Transverse colon (tissue), 4 donors: ENCODE results near the gene KSR1. TPM values are rescaled to one million over a fixed set of nuclear protein-coding genes. Genes with fewer than 3 reads are reported as not detected.

Experiments
- DNase-seq: peaks from one replicate; pipeline ENCODE4 v3.0.0-alpha.2; 2019
- H3K27ac ChIP-seq, 4 donors: fragments of 200-600 bp; sonication (generic); 2 replicates each; pipeline ENCODE4 v1.5.1; 2016 to 2018; ENCODE audit warnings: inconsistent platforms in 4 of 4
- H3K27me3 ChIP-seq: fragments of 200-600 bp; sonication (generic); 2 replicates; pipeline ENCODE4 v1.5.1; 2017; ENCODE audit warnings: inconsistent platforms
- H3K36me3 ChIP-seq, 4 donors: fragments of 200-600 bp; sonication (generic); 2 replicates each; pipeline ENCODE4 v1.5.1; 2017 to 2019; ENCODE audit warnings: inconsistent platforms in 4 of 4
- H3K4me1 ChIP-seq, 4 donors: fragments of 200-600 bp; sonication (generic); 2 replicates each; pipeline ENCODE4 v1.5.1; 2017 to 2020; ENCODE audit warnings: inconsistent platforms in 4 of 4
- H3K4me3 ChIP-seq, 4 donors: fragments of 200-600 bp; sonication (generic); 1 replicate in 1 of 4; 2 replicates in 3 of 4; pipeline versions ENCODE4 v1.5.1 to v1.6.1; 2017 to 2019; ENCODE audit warnings: inconsistent platforms in 4 of 4
- H3K9me3 ChIP-seq, 2 donors: fragments of 200-600 bp; sonication (generic); 2 replicates each; pipeline ENCODE4 v1.5.1; 2017 to 2019; ENCODE audit warnings: inconsistent platforms in 2 of 2
- CTCF ChIP-seq, 5 experiments: fragments of 200-600 bp in 3 of 5; fragments of 450-650 bp in 2 of 5; sonication (generic) in 3 of 5; IDR thresholded peaks; 1 replicate in 2 of 5; 2 replicates in 3 of 5; pipeline ENCODE4 v1.5.1; 2016 to 2017; ENCODE audit warnings: antibody characterized with exemption in 5 of 5, inconsistent platforms in 3 of 5, mild to moderate bottlenecking in 2 of 5, moderate library complexity in 1 of 5
- EP300 ChIP-seq: sonication (generic); formaldehyde crosslinking; IDR thresholded peaks from one replicate; pipeline ENCODE4 v1.6.1; 2017; ENCODE audit warnings: antibody characterized with exemption, low read depth
- POLR2A ChIP-seq: fragments of 450-650 bp; IDR thresholded peaks from one replicate; pipeline ENCODE4 v1.6.1; 2016; ENCODE audit warnings: antibody characterized with exemption, mild to moderate bottlenecking, moderate library complexity
- POLR2AphosphoS5 ChIP-seq, 3 donors: sonication (generic); formaldehyde crosslinking; IDR thresholded peaks; one replicate each; pipeline ENCODE4 v1.6.1; 2016; ENCODE audit warnings: antibody characterized with exemption in 3 of 3
- WGBS, 2 donors: methylation state at CpG; one replicate each; pipeline ENCODE4 v1.1.5; 2018; ENCODE audit warnings: low coverage in 1 of 2; 5-methylcytosine and 5-hydroxymethylcytosine counted together
- in situ Hi-C, 4 donors: fragments of 200-750 bp; cut with MboI; loops; one replicate each; pipeline versions ENCODE4 v1.15.0 to v1.15.1; 2017; ENCODE audit warnings: low sequenced_read_pairs in 3 of 4, low pct_ligation_motif_present in 1 of 4, low pct_unique_long_range_greater_than_20kb in 1 of 4
- intact Hi-C: fragments of 100-400 bp; cut with DNase I; formaldehyde crosslinking; loops from one replicate; pipeline ENCODE4 v1.15.1; 2023; ENCODE audit warnings: low total_unique reads
- total RNA-seq, 4 donors: library from RNA; depleted of rRNA; stranded (reverse); fragments of >200 nt; gene quantifications; one replicate each; pipeline ENCODE4 v1.1.0, GENCODE V29; 2016

The KSR1 gene
- total RNA-seq, 4 donors from 2014 or later: 8.2 to 55.7 (median 30.9) TPM

GRCh38 chr17:27618417-27618816 lies 162.2 kb downstream of the KSR1 start:
- Histone ChIP-seq H3K9me3 (no peaks in the 10 kb centered on the region), H3K27me3 (no peaks in the 10 kb centered on the region), H3K4me1 (peaks cover 0 to 34% (median 9%) of the 10 kb centered on the region in 4 donors), H3K36me3 (peaks cover 0 to 6% (median 0%) of the 10 kb centered on the region in 4 donors), H3K4me3 (no peak overlapping the region), H3K27ac (no peak overlapping the region)
- no peak for DNase-seq
- intact Hi-C loops: no loop called here
- WGBS, 2 donors: 87 to 100% methylated on average over 1 to 8 of the region's 8 CpGs
- in situ Hi-C loops: loop anchor here in 1 of 4 donors (25.0 kb wide), 2 partner anchors 269 to 381 kb away; partner anchors contain the start of gene LYRM9
- TF ChIP-seq POLR2AphosphoS5 (IDR thresholded peaks at IDR 0.05) (no peak), CTCF (IDR thresholded peaks at IDR 0.05) (no peak), POLR2A (no peak), EP300 (no peak)

- Histone ChIP-seq H3K4me3 (no peak overlapping the region), H3K4me1 (peaks cover 0 to 18% (median 10%) of the 10 kb centered on the region in 4 donors), H3K27me3 (no peaks in the 10 kb centered on the region), H3K36me3 (peaks cover 0 to 6% (median 0%) of the 10 kb centered on the region in 4 donors), H3K9me3 (no peaks in the 10 kb centered on the region), H3K27ac (no peak overlapping the region)
- in situ Hi-C loops: loop anchor here in 1 of 4 donors (25.0 kb wide), 2 partner anchors 267 to 383 kb away; partner anchors contain the start of gene LYRM9
- TF ChIP-seq POLR2A (no peak), POLR2AphosphoS5 (IDR thresholded peaks at IDR 0.05) (no peak), CTCF (IDR thresholded peaks at IDR 0.05) (no peak), EP300 (no peak)
- 77 to 85% methylated on average over 6 to 9 of the region's 9 CpGs for WGBS, 2 donors
- no peak for DNase-seq
- intact Hi-C loops: no loop called here
Observed at GRCh38 chr17:27620721-27621120, 164.5 kb downstream of the KSR1 start.

GRCh38 chr17:27621536-27621935 lies 165.3 kb downstream of the KSR1 start:
- no peak for TF ChIP-seq EP300
- TF ChIP-seq POLR2AphosphoS5 (IDR thresholded peaks at IDR 0.05): no peak
- no peak for TF ChIP-seq CTCF (IDR thresholded peaks at IDR 0.05)
- TF ChIP-seq POLR2A: no peak
- Histone ChIP-seq H3K9me3 (no peaks in the 10 kb centered on the region), H3K36me3 (peaks cover 0 to 6% (median 0%) of the 10 kb centered on the region in 4 donors), H3K27ac (no peak overlapping the region), H3K4me3 (no peak overlapping the region), H3K27me3 (no peaks in the 10 kb centered on the region), H3K4me1 (peaks cover 0 to 16% (median 10%) of the 10 kb centered on the region in 4 donors)
- DNase-seq: no peak
- in situ Hi-C loops: loop anchor here in 1 of 4 donors (25.0 kb wide), 2 partner anchors 266 to 384 kb away; partner anchors contain the start of gene LYRM9
- 89% methylated on average over 4 of the region's 4 CpGs; no CpG with 5 or more reads in 1 of the 2 donors for WGBS, 2 donors
- intact Hi-C loops: no loop called here

GRCh38 chr17:27621942-27622559 lies 165.8 kb downstream of the KSR1 start:
- in situ Hi-C loops (loop anchor here in 1 of 4 donors (25.0 kb wide), 2 partner anchors 265 to 385 kb away; partner anchors contain the start of gene LYRM9), intact Hi-C loops (no loop called here)
- 66% methylated on average over 10 of the region's 10 CpGs; no CpG with 5 or more reads in 1 of the 2 donors for WGBS, 2 donors
- H3K36me3 ChIP-seq: peaks cover 0 to 6% (median 0%) of the 10 kb centered on the region in 4 donors
- DNase-seq: no peak
- TF ChIP-seq POLR2A (no peak), POLR2AphosphoS5 (IDR thresholded peaks at IDR 0.05) (no peak), CTCF (IDR thresholded peaks at IDR 0.05) (no peak), EP300 (no peak)
- no peak overlapping the region for H3K4me3 ChIP-seq
- H3K4me1 ChIP-seq: peaks cover 0 to 16% (median 10%) of the 10 kb centered on the region in 4 donors
- no peak overlapping the region for H3K27ac ChIP-seq
- no peaks in the 10 kb centered on the region for H3K9me3 ChIP-seq
- no peaks in the 10 kb centered on the region for H3K27me3 ChIP-seq
